ENCODE data around the gene FBXL13. TPM values are rescaled to one million over a fixed set of nuclear protein-coding genes. Genes with fewer than 3 reads are reported as not detected.
"Not testable (repeated sequence)": the region's sequence is repeated elsewhere in the genome, so short reads cannot be mapped to it uniquely, and the experiment has no call there.

The FBXL13 gene
- total RNA-seq, 2 experiments from 2014 or later, result 1.6 to 2.0 TPM

DNA sequence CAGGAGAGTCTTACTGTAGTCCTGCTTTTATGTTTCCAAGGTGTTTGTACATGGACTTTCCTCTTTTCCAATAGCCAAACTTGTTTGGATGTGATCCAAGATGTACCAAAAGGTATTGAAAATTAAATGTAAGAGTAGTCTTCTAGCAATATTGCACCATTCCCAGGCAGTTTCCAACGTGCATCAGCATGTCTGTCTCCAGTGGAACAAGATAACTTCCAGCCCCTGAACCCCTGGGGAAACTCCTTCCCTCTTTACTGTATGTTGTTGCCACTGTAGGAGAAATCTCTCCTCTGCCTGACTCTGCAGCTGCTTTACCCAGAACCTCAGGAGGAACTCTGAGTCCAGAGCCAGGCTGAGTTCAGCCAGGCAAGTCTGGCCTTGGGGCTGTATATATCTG, 18.8 kb upstream of the FBXL13 start:
- POLR2A ChIA-PET, result no interaction called here
- Histone ChIP-seq H3K4me3 (ENCODE audit: low read depth, low read length, poor library complexity, severe bottlenecking) (no peak overlapping the region), H3K79me2 (ENCODE audit: insufficient read depth, low read depth, low read length) (no peaks in the 10 kb centered on the region), H3K9me3 (ENCODE audit: low read length) (no peaks in the 10 kb centered on the region), H3K4me1 (ENCODE audit: insufficient read depth, low read length, poor library complexity, severe bottlenecking) (no peaks in the 10 kb centered on the region), H2AFZ (ENCODE audit: low read length) (no peak overlapping the region), H4K20me1 (ENCODE audit: insufficient read depth, low read length) (no peaks in the 10 kb centered on the region), H3K4me2 (ENCODE audit: low read length) (no peak overlapping the region), H3K9me2 (ENCODE audit: insufficient read depth, low read length) (no peaks in the 10 kb centered on the region), H3K36me3 (ENCODE audit: insufficient read depth, low read length) (peaks cover 85% of the 10 kb centered on the region), H3K27ac (ENCODE audit: low read depth, low read length, poor library complexity, severe bottlenecking) (no peak overlapping the region)
- BruUV-seq (replicated peaks), result no TSS peak
- no peak for DNase-seq (ENCODE audit: low spot score)
- intact Hi-C loops (cut with micrococcal nuclease; ENCODE audit: unreplicated experiment), result no loop called here
- CTCF ChIA-PET (ENCODE audit: unreplicated experiment), result no interaction called here
- TF ChIP-seq EZH2phosphoT487 (IDR thresholded peaks at IDR 0.05; ENCODE audit: borderline replicate concordance, low read depth, low read length), result no peak
- TF ChIP-seq, protein P1, sequence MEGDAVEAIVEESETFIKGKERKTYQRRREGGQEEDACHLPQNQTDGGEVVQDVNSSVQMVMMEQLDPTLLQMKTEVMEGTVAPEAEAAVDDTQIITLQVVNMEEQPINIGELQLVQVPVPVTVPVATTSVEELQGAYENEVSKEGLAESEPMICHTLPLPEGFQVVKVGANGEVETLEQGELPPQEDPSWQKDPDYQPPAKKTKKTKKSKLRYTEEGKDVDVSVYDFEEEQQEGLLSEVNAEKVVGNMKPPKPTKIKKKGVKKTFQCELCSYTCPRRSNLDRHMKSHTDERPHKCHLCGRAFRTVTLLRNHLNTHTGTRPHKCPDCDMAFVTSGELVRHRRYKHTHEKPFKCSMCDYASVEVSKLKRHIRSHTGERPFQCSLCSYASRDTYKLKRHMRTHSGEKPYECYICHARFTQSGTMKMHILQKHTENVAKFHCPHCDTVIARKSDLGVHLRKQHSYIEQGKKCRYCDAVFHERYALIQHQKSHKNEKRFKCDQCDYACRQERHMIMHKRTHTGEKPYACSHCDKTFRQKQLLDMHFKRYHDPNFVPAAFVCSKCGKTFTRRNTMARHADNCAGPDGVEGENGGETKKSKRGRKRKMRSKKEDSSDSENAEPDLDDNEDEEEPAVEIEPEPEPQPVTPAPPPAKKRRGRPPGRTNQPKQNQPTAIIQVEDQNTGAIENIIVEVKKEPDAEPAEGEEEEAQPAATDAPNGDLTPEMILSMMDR (conservative IDR thresholded peaks at IDR 0.05; ENCODE audit: low read length), result no peak

DNA sequence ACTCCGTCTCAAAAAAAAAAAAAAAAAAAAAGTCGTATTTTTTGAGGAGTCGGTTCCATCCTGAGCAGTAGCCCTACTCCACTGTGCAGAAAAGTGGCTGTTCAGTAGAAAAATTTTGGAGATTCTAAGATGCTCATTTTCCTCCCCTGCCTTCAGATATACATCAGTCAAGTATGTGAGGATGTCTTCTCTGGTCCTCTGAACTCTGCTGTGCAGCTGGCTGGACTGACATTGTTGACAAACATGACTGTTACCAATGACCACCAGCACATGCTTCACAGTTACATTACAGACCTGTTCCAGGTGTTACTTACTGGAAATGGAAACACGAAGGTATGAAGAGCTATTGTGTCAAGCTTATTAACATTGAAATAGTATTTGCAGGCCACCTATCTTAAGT, 17.7 kb upstream of the FBXL13 start:
- DNase-seq (ENCODE audit: low spot score); H3K9me2 ChIP-seq (ENCODE audit: insufficient read depth, low read length); intact Hi-C loops (cut with micrococcal nuclease; ENCODE audit: unreplicated experiment); BruUV-seq (replicated peaks); H3K4me1 ChIP-seq (ENCODE audit: insufficient read depth, low read length, poor library complexity, severe bottlenecking); H3K4me3 ChIP-seq (ENCODE audit: low read depth, low read length, poor library complexity, severe bottlenecking); H3K9me3 ChIP-seq (ENCODE audit: low read length); H4K20me1 ChIP-seq (ENCODE audit: insufficient read depth, low read length); H3K79me2 ChIP-seq (ENCODE audit: insufficient read depth, low read depth, low read length); H3K27ac ChIP-seq (ENCODE audit: low read depth, low read length, poor library complexity, severe bottlenecking); H3K4me2 ChIP-seq (ENCODE audit: low read length); H2AFZ ChIP-seq (ENCODE audit: low read length); CTCF ChIA-PET (ENCODE audit: unreplicated experiment): not testable (repeated sequence)
- H3K36me3 ChIP-seq (ENCODE audit: insufficient read depth, low read length), result peaks cover 91% of the 10 kb centered on the region
- POLR2A ChIA-PET, result interaction anchor here (1.3 kb wide), 1 partner anchor 21 kb away, joined by 4 read pairs; no protein-coding TSS in a partner anchor

- CTCF ChIA-PET (ENCODE audit: unreplicated experiment), result no interaction called here
- Histone ChIP-seq H3K36me3 (ENCODE audit: insufficient read depth, low read length) (peaks cover 48% of the 10 kb centered on the region), H3K4me1 (ENCODE audit: insufficient read depth, low read length, poor library complexity, severe bottlenecking) (no peaks in the 10 kb centered on the region), H2AFZ (ENCODE audit: low read length) (no peak overlapping the region), H3K9me2 (ENCODE audit: insufficient read depth, low read length) (no peaks in the 10 kb centered on the region), H3K4me3 (ENCODE audit: low read depth, low read length, poor library complexity, severe bottlenecking) (no peak overlapping the region), H4K20me1 (ENCODE audit: insufficient read depth, low read length) (no peaks in the 10 kb centered on the region), H3K27ac (ENCODE audit: low read depth, low read length, poor library complexity, severe bottlenecking) (no peak overlapping the region), H3K9me3 (ENCODE audit: low read length) (no peaks in the 10 kb centered on the region), H3K4me2 (ENCODE audit: low read length) (no peak overlapping the region), H3K79me2 (ENCODE audit: insufficient read depth, low read depth, low read length) (peaks cover 13% of the 10 kb centered on the region; the same call in 1 of the 2 replicates)
- TF ChIP-seq EZH2phosphoT487 (IDR thresholded peaks at IDR 0.05; ENCODE audit: borderline replicate concordance, low read depth, low read length), result no peak
- TF ChIP-seq, protein P1 (conservative IDR thresholded peaks at IDR 0.05; ENCODE audit: low read length), result no peak
- POLR2A ChIA-PET, result interaction anchor here (0.7 to 2.9 kb wide), 3 partner anchors 8 to 1093 kb away, joined by 3 to 19 read pairs (median 4); partner anchors contain the start of genes ARMC10 and FBXL13
- BruUV-seq (replicated peaks), result no TSS peak
- intact Hi-C loops (cut with micrococcal nuclease; ENCODE audit: unreplicated experiment), result no loop called here
- DNase-seq (ENCODE audit: low spot score), result no peak
Observed at GRCh38 chr7:103083210-103083609, 8.6 kb upstream of the FBXL13 start.

Data from OCI-LY7 (cell line).